ENCODE measurements around the gene TCAIM.

Gene TCAIM

GRCh38 chr3:44414517-44415090 is 76.0 kb downstream of the TCAIM start:
- Histone ChIP-seq H3K4me3 (ENCODE audit: low read depth, low read length) (no peak overlapping the region), H3K27ac (ENCODE audit: extremely low read depth, low read depth, low read length) (no peak overlapping the region), H3K9me3 (ENCODE audit: control insufficient read depth, insufficient read depth, low read depth, low read length) (no peaks in the 10 kb centered on the region), H3K36me3 (ENCODE audit: control insufficient read depth in 2 of 2, insufficient read depth in 1 of 2, low read length in 2 of 2) (no peaks in the 10 kb centered on the region), H3K4me1 (ENCODE audit: control insufficient read depth, insufficient read depth, low read length) (no peaks in the 10 kb centered on the region)
- no peak for TF ChIP-seq PRDM2 (tag by site-specific recombination; IDR thresholded peaks at IDR 0.05; ENCODE audit: borderline replicate concordance)
- TF ChIP-seq ZNF701 (tag by site-specific recombination; IDR thresholded peaks at IDR 0.05) = no peak
- no peak for TF ChIP-seq BCL6B (tag by site-specific recombination; IDR thresholded peaks at IDR 0.05)
- 0 out of 2 replicates have a peak, but pooled peaks have one; percentile 66 for TF ChIP-seq ZIC2 (tag by site-specific recombination; IDR thresholded peaks at IDR 0.05)
- TF ChIP-seq SCRT1 (tag by site-specific recombination; IDR thresholded peaks at IDR 0.05; ENCODE audit: borderline replicate concordance) = no peak
- no peak for TF ChIP-seq ZNF280C (tag by site-specific recombination; IDR thresholded peaks at IDR 0.05)
- CTCF ChIA-PET = no interaction called here
- POLR2A ChIA-PET = no interaction called here

- ChIA-PET CTCF (interaction anchor here (0.6 kb wide), 1 partner anchor 16 kb away, joined by 4 read pairs; no protein-coding TSS in a partner anchor), POLR2A (no interaction called here)
- TF ChIP-seq OVOL3 (tag by site-specific recombination; IDR thresholded peaks at IDR 0.05) = no peak
- TF ChIP-seq KLF9 (tag by site-specific recombination; IDR thresholded peaks at IDR 0.05; ENCODE audit: low read depth) = no peak
- no peak for TF ChIP-seq ZNF266 (tag by site-specific recombination; IDR thresholded peaks at IDR 0.05; ENCODE audit: low read depth)
- no peak for TF ChIP-seq ZNF792 (tag by site-specific recombination; IDR thresholded peaks at IDR 0.05)
- no peak for TF ChIP-seq HOXC10 (CRISPR knock-in tag; IDR thresholded peaks at IDR 0.05)
- no peak for TF ChIP-seq ZSCAN23 (tag by site-specific recombination; IDR thresholded peaks at IDR 0.05)
- TF ChIP-seq ZNF580 (tag by site-specific recombination; IDR thresholded peaks at IDR 0.05) = no peak
- no peak for TF ChIP-seq REPIN1 (tag by site-specific recombination; IDR thresholded peaks at IDR 0.05; ENCODE audit: low read depth)
- TF ChIP-seq ZSCAN18 (tag by site-specific recombination; IDR thresholded peaks at IDR 0.05) = no peak
- no peak for TF ChIP-seq OSR2 (tag by site-specific recombination; IDR thresholded peaks at IDR 0.05)
- TF ChIP-seq MEIS1 (CRISPR knock-in tag; IDR thresholded peaks at IDR 0.05; ENCODE audit: borderline replicate concordance) = no peak
- TF ChIP-seq ZSCAN30 (tag by site-specific recombination; IDR thresholded peaks at IDR 0.05) = no peak
- TF ChIP-seq ZNF548 (tag by site-specific recombination; IDR thresholded peaks at IDR 0.05) = no peak
These were observed 76.9 kb downstream of the TCAIM start for GRCh38 chr3:44415421-44415820.

More at GRCh38 chr3:44415421-44415820, 76.9 kb downstream of the TCAIM start:
- Histone ChIP-seq H3K4me3 (ENCODE audit: low read depth, low read length) (no peak overlapping the region), H3K4me1 (ENCODE audit: control insufficient read depth, insufficient read depth, low read length) (no peaks in the 10 kb centered on the region), H3K36me3 (ENCODE audit: control insufficient read depth in 2 of 2, insufficient read depth in 1 of 2, low read length in 2 of 2) (no peaks in the 10 kb centered on the region), H3K9me3 (ENCODE audit: control insufficient read depth, insufficient read depth, low read depth, low read length) (no peaks in the 10 kb centered on the region), H3K27ac (ENCODE audit: extremely low read depth, low read depth, low read length) (no peak overlapping the region)

Data from HEK293 (cell line).